ENCODE results near the gene CDH23.

GRCh38 chr10:71349406-71349805 lies 47.3 kb upstream of the CDH23 start:
- TF ChIP-seq CTCF (IDR thresholded peaks at IDR 0.05) (no peak), POLR2A (IDR thresholded peaks at IDR 0.05) (no peak)

All from upper lobe of left lung (tissue), 4 donors.